Activated T-helper 17 cell treated with anti-CD3 and anti-CD28 coated beads, Interleukin-2, amount 50 U/mL, for 72 hours (primary cell): ENCODE measurements around the gene MAP2. TPM values are rescaled to one million over a fixed set of nuclear protein-coding genes. Genes with fewer than 3 reads are reported as not detected.

ENCODE experiments used
- ATAC-seq: fragments of 150-1000 bp; cut with Tn5 transposase; replicated peaks from 2 replicates; pipeline ENCODE4 v1.10.0; 2021; ENCODE audit warnings: mild to moderate bottlenecking, moderate library complexity
- H3K27ac Mint-ChIP-seq: one replicate; pipeline ENCODE4 v1.8.0; 2022; ENCODE audit warnings: mixed read lengths
- H3K27me3 Mint-ChIP-seq: one replicate; pipeline ENCODE4 v1.8.0; 2022; ENCODE audit warnings: mixed read lengths
- H3K36me3 Mint-ChIP-seq: one replicate; pipeline ENCODE4 v1.8.0; 2022; ENCODE audit warnings: low read depth, mild to moderate bottlenecking, mixed read lengths
- H3K4me1 Mint-ChIP-seq: one replicate; pipeline ENCODE4 v1.8.0; 2022; ENCODE audit warnings: mixed read lengths
- H3K4me3 Mint-ChIP-seq: one replicate; pipeline ENCODE4 v1.8.0; 2022; ENCODE audit warnings: mild to moderate bottlenecking, mixed read lengths
- H3K9me3 Mint-ChIP-seq: one replicate; pipeline ENCODE4 v1.8.0; 2022; ENCODE audit warnings: mixed read lengths
- total RNA-seq, 2 donors: library from RNA; stranded (reverse); gene quantifications; one replicate each; pipeline ENCODE4 v1.2.3, GENCODE V29; 2022

MAP2 gene
- total RNA-seq, 2 donors from 2014 or later, result 0.24 to 0.26 TPM

- Mint-ChIP-seq H3K27ac (no peak overlapping the region), H3K27me3 (peaks cover 14% of the 10 kb centered on the region), H3K4me1 (no peaks in the 10 kb centered on the region), H3K4me3 (no peak overlapping the region), H3K9me3 (no peaks in the 10 kb centered on the region), H3K36me3 (no peaks in the 10 kb centered on the region)
- no peak for ATAC-seq
Observed at GRCh38 chr2:209636076-209636475, 212.2 kb downstream of the MAP2 start.

GRCh38 chr2:209637293-209637692, 213.4 kb downstream of the MAP2 start:
- H3K9me3 Mint-ChIP-seq, result no peaks in the 10 kb centered on the region

GRCh38 chr2:209638346-209638745, 214.5 kb downstream of the MAP2 start:
- ATAC-seq, result peak; percentile 72
- Mint-ChIP-seq H3K36me3 (no peaks in the 10 kb centered on the region), H3K4me1 (no peaks in the 10 kb centered on the region), H3K9me3 (no peaks in the 10 kb centered on the region), H3K27ac (no peak overlapping the region), H3K4me3 (no peak overlapping the region), H3K27me3 (peaks cover 2% of the 10 kb centered on the region)

More at GRCh38 chr2:209637293-209637692, 213.4 kb downstream of the MAP2 start:
- H3K27me3 Mint-ChIP-seq, result peaks cover 11% of the 10 kb centered on the region
- no peaks in the 10 kb centered on the region for H3K36me3 Mint-ChIP-seq
- ATAC-seq, result no peak
- no peaks in the 10 kb centered on the region for H3K4me1 Mint-ChIP-seq
- no peak overlapping the region for H3K27ac Mint-ChIP-seq
- no peak overlapping the region for H3K4me3 Mint-ChIP-seq

GRCh38 chr2:209640358-209640757, 216.5 kb downstream of the MAP2 start:
- no peak overlapping the region for H3K27ac Mint-ChIP-seq
- no peaks in the 10 kb centered on the region for H3K27me3 Mint-ChIP-seq
- H3K9me3 Mint-ChIP-seq, result no peaks in the 10 kb centered on the region
- ATAC-seq, result no peak
- H3K4me1 Mint-ChIP-seq, result no peaks in the 10 kb centered on the region
- no peaks in the 10 kb centered on the region for H3K36me3 Mint-ChIP-seq
- no peak overlapping the region for H3K4me3 Mint-ChIP-seq

- H3K9me3 Mint-ChIP-seq, result no peaks in the 10 kb centered on the region
- H3K4me3 Mint-ChIP-seq, result no peak overlapping the region
- no peak overlapping the region for H3K27ac Mint-ChIP-seq
- no peaks in the 10 kb centered on the region for H3K36me3 Mint-ChIP-seq
- H3K4me1 Mint-ChIP-seq, result no peaks in the 10 kb centered on the region
- ATAC-seq, result no peak
- no peaks in the 10 kb centered on the region for H3K27me3 Mint-ChIP-seq
Observed at GRCh38 chr2:209642146-209642820, 218.4 kb downstream of the MAP2 start.

- Mint-ChIP-seq H3K4me1 (no peaks in the 10 kb centered on the region), H3K27ac (no peak overlapping the region), H3K4me3 (no peak overlapping the region), H3K36me3 (no peaks in the 10 kb centered on the region), H3K27me3 (no peaks in the 10 kb centered on the region), H3K9me3 (no peaks in the 10 kb centered on the region)
- ATAC-seq, result no peak
Observed at GRCh38 chr2:209644842-209645241, 221.0 kb downstream of the MAP2 start.

GRCh38 chr2:209648714-209649113, 224.9 kb downstream of the MAP2 start:
- Mint-ChIP-seq H3K27me3 (no peaks in the 10 kb centered on the region), H3K27ac (no peak overlapping the region), H3K9me3 (no peaks in the 10 kb centered on the region), H3K4me3 (no peak overlapping the region), H3K36me3 (no peaks in the 10 kb centered on the region), H3K4me1 (no peaks in the 10 kb centered on the region)
- ATAC-seq, result no peak

GRCh38 chr2:209653134-209653533, 229.3 kb downstream of the MAP2 start:
- no peak overlapping the region for H3K27ac Mint-ChIP-seq
- ATAC-seq, result no peak
- no peaks in the 10 kb centered on the region for H3K9me3 Mint-ChIP-seq
- no peaks in the 10 kb centered on the region for H3K36me3 Mint-ChIP-seq
- no peaks in the 10 kb centered on the region for H3K4me1 Mint-ChIP-seq
- H3K4me3 Mint-ChIP-seq, result no peak overlapping the region
- no peaks in the 10 kb centered on the region for H3K27me3 Mint-ChIP-seq

- ATAC-seq, result no peak
- Mint-ChIP-seq H3K4me1 (no peaks in the 10 kb centered on the region), H3K36me3 (no peaks in the 10 kb centered on the region), H3K27ac (no peak overlapping the region), H3K4me3 (no peak overlapping the region), H3K27me3 (peaks cover 2% of the 10 kb centered on the region), H3K9me3 (no peaks in the 10 kb centered on the region)
Observed at GRCh38 chr2:209661286-209661894, 237.5 kb downstream of the MAP2 start.

GRCh38 chr2:209662021-209662420, 238.2 kb downstream of the MAP2 start:
- no peak overlapping the region for H3K4me3 Mint-ChIP-seq
- H3K27ac Mint-ChIP-seq, result no peak overlapping the region
- no peaks in the 10 kb centered on the region for H3K36me3 Mint-ChIP-seq
- no peaks in the 10 kb centered on the region for H3K9me3 Mint-ChIP-seq
- H3K27me3 Mint-ChIP-seq, result peaks cover 2% of the 10 kb centered on the region
- no peak for ATAC-seq
- no peaks in the 10 kb centered on the region for H3K4me1 Mint-ChIP-seq

GRCh38 chr2:209663139-209663538, 239.3 kb downstream of the MAP2 start:
- H3K36me3 Mint-ChIP-seq, result no peaks in the 10 kb centered on the region
- no peaks in the 10 kb centered on the region for H3K9me3 Mint-ChIP-seq
- ATAC-seq, result no peak
- H3K4me1 Mint-ChIP-seq, result no peaks in the 10 kb centered on the region
- peaks cover 2% of the 10 kb centered on the region for H3K27me3 Mint-ChIP-seq
- H3K27ac Mint-ChIP-seq, result no peak overlapping the region
- no peak overlapping the region for H3K4me3 Mint-ChIP-seq

- no peak overlapping the region for H3K27ac Mint-ChIP-seq
- H3K36me3 Mint-ChIP-seq, result no peaks in the 10 kb centered on the region
- H3K9me3 Mint-ChIP-seq, result no peaks in the 10 kb centered on the region
- no peaks in the 10 kb centered on the region for H3K4me1 Mint-ChIP-seq
- no peak for ATAC-seq
- peaks cover 2% of the 10 kb centered on the region for H3K27me3 Mint-ChIP-seq
- H3K4me3 Mint-ChIP-seq, result no peak overlapping the region
Observed at GRCh38 chr2:209663656-209664055, 239.8 kb downstream of the MAP2 start.

- Mint-ChIP-seq H3K4me1 (no peaks in the 10 kb centered on the region), H3K27ac (no peak overlapping the region), H3K27me3 (no peaks in the 10 kb centered on the region), H3K9me3 (no peaks in the 10 kb centered on the region), H3K36me3 (no peaks in the 10 kb centered on the region), H3K4me3 (no peak overlapping the region)
- no peak for ATAC-seq
Observed at GRCh38 chr2:209666296-209666695, 242.4 kb downstream of the MAP2 start.

GRCh38 chr2:209671020-209671680, 247.3 kb downstream of the MAP2 start:
- Mint-ChIP-seq H3K27me3 (no peaks in the 10 kb centered on the region), H3K9me3 (no peaks in the 10 kb centered on the region), H3K27ac (no peak overlapping the region), H3K36me3 (no peaks in the 10 kb centered on the region), H3K4me1 (no peaks in the 10 kb centered on the region), H3K4me3 (no peak overlapping the region)
- ATAC-seq, result no peak

GRCh38 chr2:209673811-209674210, 250.0 kb downstream of the MAP2 start:
- no peak overlapping the region for H3K27ac Mint-ChIP-seq
- H3K27me3 Mint-ChIP-seq, result no peaks in the 10 kb centered on the region
- H3K36me3 Mint-ChIP-seq, result no peaks in the 10 kb centered on the region
- H3K4me3 Mint-ChIP-seq, result no peak overlapping the region
- no peak for ATAC-seq
- H3K4me1 Mint-ChIP-seq, result no peaks in the 10 kb centered on the region
- no peaks in the 10 kb centered on the region for H3K9me3 Mint-ChIP-seq
